WTC11 (cell line): ENCODE measurements around the gene LMCD1. TPM values are rescaled to one million over a fixed set of nuclear protein-coding genes. Genes with fewer than 3 reads are reported as not detected.
A peak's percentile ranks its signal among the peaks of the same experiment; 100 is the strongest.

Source experiments
- ATAC-seq: fragments of 200-7000 bp; cut with Tn5 transposase; 2 replicates; pipeline ENCODE4 v1.10.0; 2021; ENCODE audit warnings: mild to moderate bottlenecking, moderate library complexity
- CTCF ChIA-PET: fragments of 300-600 bp; sonication (Branson Sonifier 250); formaldehyde crosslinking; loops from one replicate; lab custom pipeline; 2021; ENCODE audit warnings: antibody characterized with exemption; lab: Charles Lee
- POLR2A ChIA-PET: fragments of 350-600 bp; sonication (Branson Sonifier 250); formaldehyde crosslinking; loops from one replicate; lab custom pipeline; 2021; ENCODE audit warnings: antibody characterized with exemption; lab: Charles Lee
- DNase-seq: peaks from one replicate; pipeline ENCODE4 v3.0.0; 2021; ENCODE audit warnings: low spot score
- H3K27ac Mint-ChIP-seq: 2 replicates; pipeline ENCODE4 v1.8.0; 2021; ENCODE audit warnings: mixed read lengths
- H3K27me3 Mint-ChIP-seq: 2 replicates; pipeline ENCODE4 v1.8.0; 2021; ENCODE audit warnings: low read depth, mild to moderate bottlenecking, moderate library complexity, mixed read lengths
- H3K36me3 Mint-ChIP-seq: 2 replicates; pipeline ENCODE4 v1.8.0; 2021; ENCODE audit warnings: mixed read lengths
- H3K4me1 Mint-ChIP-seq: 2 replicates; pipeline ENCODE4 v1.8.0; 2022; ENCODE audit warnings: mixed read lengths
- H3K4me3 Mint-ChIP-seq: 2 replicates; pipeline ENCODE4 v1.8.0; 2021; ENCODE audit warnings: mild to moderate bottlenecking, moderate library complexity, mixed read lengths
- H3K9me3 Mint-ChIP-seq: 2 replicates; pipeline ENCODE4 v1.8.0; 2021; ENCODE audit warnings: mixed read lengths
- ATF1 ChIP-seq: sonication (generic); formaldehyde crosslinking; IDR thresholded peaks from 2 replicates; pipeline ENCODE4 v1.8.1; 2023; ENCODE audit warnings: mild to moderate bottlenecking, moderate library complexity, missing genetic modification reagents
- FOXK1 ChIP-seq: sonication (generic); formaldehyde crosslinking; IDR thresholded peaks from 2 replicates; pipeline ENCODE4 v1.8.0; 2022; ENCODE audit warnings: mild to moderate bottlenecking, moderate library complexity, missing genetic modification reagents
- GABPB1 ChIP-seq: sonication (generic); formaldehyde crosslinking; IDR thresholded peaks from 2 replicates; pipeline ENCODE4 v1.8.1; 2023; ENCODE audit warnings: mild to moderate bottlenecking, missing genetic modification reagents
- MYBL2 ChIP-seq: sonication (generic); formaldehyde crosslinking; IDR thresholded peaks from 2 replicates; pipeline ENCODE4 v1.8.1; 2023; ENCODE audit warnings: mild to moderate bottlenecking, moderate library complexity, missing genetic modification reagents
- NR3C1 ChIP-seq: sonication (generic); formaldehyde crosslinking; conservative IDR thresholded peaks from 2 replicates; pipeline ENCODE4 v1.8.1; 2023; ENCODE audit warnings: low read depth, mild to moderate bottlenecking, missing genetic modification reagents
- OVOL2 ChIP-seq: fragments of 250-450 bp; sonication (Bioruptor Pico); IDR thresholded peaks from 2 replicates; pipeline ENCODE4 v1.9.0; 2021; ENCODE audit warnings: mild to moderate bottlenecking, borderline replicate concordance
- SP1 ChIP-seq: sonication (generic); formaldehyde crosslinking; conservative IDR thresholded peaks from 2 replicates; pipeline ENCODE4 v1.8.1; 2022; ENCODE audit warnings: missing genetic modification reagents
- ZNF219 ChIP-seq: sonication (generic); formaldehyde crosslinking; IDR thresholded peaks from 2 replicates; pipeline ENCODE4 v1.8.0; 2023; ENCODE audit warnings: missing genetic modification reagents, mild to moderate bottlenecking, borderline replicate concordance
- ZNF396 ChIP-seq: fragments of 250-450 bp; sonication (Bioruptor Pico); IDR thresholded peaks from 2 replicates; pipeline ENCODE4 v1.8.0; 2021; ENCODE audit warnings: mild to moderate bottlenecking, moderate library complexity, borderline replicate concordance
- ZNF423 ChIP-seq: fragments of 250-450 bp; sonication (Bioruptor Pico); IDR thresholded peaks from 2 replicates; pipeline ENCODE4 v2.1.2; 2022; ENCODE audit warnings: mild to moderate bottlenecking, moderate library complexity
- ZNF671 ChIP-seq: fragments of 250-450 bp; sonication (Bioruptor Pico); IDR thresholded peaks from 2 replicates; pipeline ENCODE4 v1.8.0; 2021; ENCODE audit warnings: mild to moderate bottlenecking
- total RNA-seq: library from RNA; stranded (reverse); gene quantifications from 3 replicates; pipeline ENCODE4 v1.2.3, GENCODE V29; 2021
- TF ChIP-seq, protein P1 (sequence below): sonication (generic); formaldehyde crosslinking; IDR thresholded peaks from 2 replicates; pipeline ENCODE4 v1.8.1; 2022; ENCODE audit warnings: missing genetic modification reagents, borderline replicate concordance
- TF ChIP-seq, protein P2 (sequence below): sonication (generic); formaldehyde crosslinking; IDR thresholded peaks from 2 replicates; pipeline ENCODE4 v1.8.0; 2022; ENCODE audit warnings: mild to moderate bottlenecking, missing genetic modification reagents
- TF ChIP-seq, protein P3 (sequence below): sonication (generic); formaldehyde crosslinking; IDR thresholded peaks from 2 replicates; pipeline ENCODE4 v1.8.1; 2022; ENCODE audit warnings: mild to moderate bottlenecking, moderate library complexity, missing genetic modification reagents
- TF ChIP-seq, protein P4 (sequence below): sonication (generic); formaldehyde crosslinking; IDR thresholded peaks from 2 replicates; pipeline ENCODE4 v1.8.1; 2023; ENCODE audit warnings: mild to moderate bottlenecking, missing genetic modification reagents, moderate library complexity
- TF ChIP-seq, protein P5 (sequence below): fragments of 250-450 bp; sonication (Bioruptor Pico); IDR thresholded peaks from 2 replicates; pipeline ENCODE4 v1.9.0; 2021; ENCODE audit warnings: moderate library complexity, mild to moderate bottlenecking, inconsistent platforms, borderline replicate concordance
- TF ChIP-seq, protein P6 (sequence below): sonication (generic); formaldehyde crosslinking; IDR thresholded peaks from 2 replicates; pipeline ENCODE4 v1.8.0; 2022; ENCODE audit warnings: mild to moderate bottlenecking, missing genetic modification reagents
- TF ChIP-seq, protein P7 (sequence below): fragments of 250-450 bp; sonication (Bioruptor Pico); IDR thresholded peaks from 2 replicates; pipeline ENCODE4 v1.9.0; 2021; ENCODE audit warnings: mild to moderate bottlenecking
- TF ChIP-seq, protein P8 (sequence below): sonication (generic); formaldehyde crosslinking; IDR thresholded peaks from 2 replicates; pipeline ENCODE4 v1.8.1; 2023; ENCODE audit warnings: mild to moderate bottlenecking, missing genetic modification reagents

Gene LMCD1
- total RNA-seq, 1 experiment from 2014 or later = 12.5 TPM

DNA sequence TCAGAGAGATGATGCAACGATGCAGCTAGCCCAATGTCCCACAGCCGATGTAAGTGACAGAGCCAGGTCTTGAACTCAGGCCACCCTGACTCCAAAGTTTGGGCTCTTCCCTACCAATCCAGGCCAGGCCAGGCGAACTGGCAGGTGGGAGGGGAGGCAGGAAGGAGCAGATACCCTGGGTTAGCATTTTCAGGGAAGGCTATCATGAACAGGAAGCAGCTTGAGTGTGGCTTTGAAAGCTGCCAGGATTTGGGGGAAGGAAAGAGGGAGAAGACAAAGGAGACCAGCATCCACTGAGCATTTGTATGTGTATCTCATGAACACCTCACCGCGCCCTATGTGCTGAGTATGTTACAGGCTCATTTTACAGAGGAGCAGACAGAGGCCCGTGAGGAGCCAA is 38.8 kb downstream of the LMCD1 start (continued):
- TF ChIP-seq ATF1 (CRISPR knock-in tag) = no peak
- TF ChIP-seq ZNF423 (CRISPR knock-in tag) = no peak
- TF ChIP-seq FOXK1 (CRISPR knock-in tag) = no peak
- TF ChIP-seq, protein P1, sequence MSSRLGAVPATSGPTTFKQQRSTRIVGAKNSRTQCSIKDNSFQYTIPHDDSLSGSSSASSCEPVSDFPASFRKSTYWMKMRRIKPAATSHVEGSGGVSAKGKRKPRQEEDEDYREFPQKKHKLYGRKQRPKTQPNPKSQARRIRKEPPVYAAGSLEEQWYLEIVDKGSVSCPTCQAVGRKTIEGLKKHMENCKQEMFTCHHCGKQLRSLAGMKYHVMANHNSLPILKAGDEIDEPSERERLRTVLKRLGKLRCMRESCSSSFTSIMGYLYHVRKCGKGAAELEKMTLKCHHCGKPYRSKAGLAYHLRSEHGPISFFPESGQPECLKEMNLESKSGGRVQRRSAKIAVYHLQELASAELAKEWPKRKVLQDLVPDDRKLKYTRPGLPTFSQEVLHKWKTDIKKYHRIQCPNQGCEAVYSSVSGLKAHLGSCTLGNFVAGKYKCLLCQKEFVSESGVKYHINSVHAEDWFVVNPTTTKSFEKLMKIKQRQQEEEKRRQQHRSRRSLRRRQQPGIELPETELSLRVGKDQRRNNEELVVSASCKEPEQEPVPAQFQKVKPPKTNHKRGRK (CRISPR knock-in tag) = no peak
- TF ChIP-seq, all 79 proteins: peak for 0

DNA sequence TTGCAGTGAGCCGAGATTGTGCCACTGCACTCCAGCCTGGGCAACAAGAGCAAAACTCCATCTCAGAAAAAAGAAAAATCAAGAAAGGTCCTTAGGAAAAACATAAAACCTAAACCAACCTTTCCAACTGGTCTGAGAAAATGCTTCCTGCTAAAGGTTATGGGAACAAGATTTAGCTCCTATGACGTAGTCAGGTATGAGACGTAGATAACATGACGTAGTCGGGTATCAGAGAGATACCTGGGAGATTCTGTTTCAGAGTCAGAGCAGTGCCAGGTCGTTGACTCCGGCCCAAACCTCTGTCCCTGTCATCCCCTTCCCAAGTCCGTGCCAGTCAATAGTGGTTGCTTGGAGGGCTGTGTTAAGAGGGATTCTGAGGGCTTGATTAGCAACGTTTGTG is 39.9 kb downstream of the LMCD1 start:
- TF ChIP-seq SP1 (CRISPR knock-in tag) = no peak
- TF ChIP-seq, protein P2, sequence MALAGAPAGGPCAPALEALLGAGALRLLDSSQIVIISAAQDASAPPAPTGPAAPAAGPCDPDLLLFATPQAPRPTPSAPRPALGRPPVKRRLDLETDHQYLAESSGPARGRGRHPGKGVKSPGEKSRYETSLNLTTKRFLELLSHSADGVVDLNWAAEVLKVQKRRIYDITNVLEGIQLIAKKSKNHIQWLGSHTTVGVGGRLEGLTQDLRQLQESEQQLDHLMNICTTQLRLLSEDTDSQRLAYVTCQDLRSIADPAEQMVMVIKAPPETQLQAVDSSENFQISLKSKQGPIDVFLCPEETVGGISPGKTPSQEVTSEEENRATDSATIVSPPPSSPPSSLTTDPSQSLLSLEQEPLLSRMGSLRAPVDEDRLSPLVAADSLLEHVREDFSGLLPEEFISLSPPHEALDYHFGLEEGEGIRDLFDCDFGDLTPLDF (CRISPR knock-in tag) = no peak
- TF ChIP-seq, protein P3, sequence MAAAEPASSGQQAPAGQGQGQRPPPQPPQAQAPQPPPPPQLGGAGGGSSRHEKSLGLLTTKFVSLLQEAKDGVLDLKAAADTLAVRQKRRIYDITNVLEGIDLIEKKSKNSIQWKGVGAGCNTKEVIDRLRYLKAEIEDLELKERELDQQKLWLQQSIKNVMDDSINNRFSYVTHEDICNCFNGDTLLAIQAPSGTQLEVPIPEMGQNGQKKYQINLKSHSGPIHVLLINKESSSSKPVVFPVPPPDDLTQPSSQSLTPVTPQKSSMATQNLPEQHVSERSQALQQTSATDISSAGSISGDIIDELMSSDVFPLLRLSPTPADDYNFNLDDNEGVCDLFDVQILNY (CRISPR knock-in tag) = no peak
- TF ChIP-seq ZNF396 (CRISPR knock-in tag) = no peak
- TF ChIP-seq, protein P4, sequence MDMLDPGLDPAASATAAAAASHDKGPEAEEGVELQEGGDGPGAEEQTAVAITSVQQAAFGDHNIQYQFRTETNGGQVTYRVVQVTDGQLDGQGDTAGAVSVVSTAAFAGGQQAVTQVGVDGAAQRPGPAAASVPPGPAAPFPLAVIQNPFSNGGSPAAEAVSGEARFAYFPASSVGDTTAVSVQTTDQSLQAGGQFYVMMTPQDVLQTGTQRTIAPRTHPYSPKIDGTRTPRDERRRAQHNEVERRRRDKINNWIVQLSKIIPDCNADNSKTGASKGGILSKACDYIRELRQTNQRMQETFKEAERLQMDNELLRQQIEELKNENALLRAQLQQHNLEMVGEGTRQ (CRISPR knock-in tag) = no peak
- no peak for TF ChIP-seq ZNF219
- TF ChIP-seq, protein P5, sequence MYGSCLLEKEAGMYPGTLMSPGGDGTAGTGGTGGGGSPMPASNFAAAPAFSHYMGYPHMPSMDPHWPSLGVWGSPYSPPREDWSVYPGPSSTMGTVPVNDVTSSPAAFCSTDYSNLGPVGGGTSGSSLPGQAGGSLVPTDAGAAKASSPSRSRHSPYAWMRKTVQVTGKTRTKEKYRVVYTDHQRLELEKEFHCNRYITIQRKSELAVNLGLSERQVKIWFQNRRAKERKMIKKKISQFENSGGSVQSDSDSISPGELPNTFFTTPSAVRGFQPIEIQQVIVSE (CRISPR knock-in tag) = no peak
- TF ChIP-seq OVOL2 = no peak
- TF ChIP-seq, protein P6, sequence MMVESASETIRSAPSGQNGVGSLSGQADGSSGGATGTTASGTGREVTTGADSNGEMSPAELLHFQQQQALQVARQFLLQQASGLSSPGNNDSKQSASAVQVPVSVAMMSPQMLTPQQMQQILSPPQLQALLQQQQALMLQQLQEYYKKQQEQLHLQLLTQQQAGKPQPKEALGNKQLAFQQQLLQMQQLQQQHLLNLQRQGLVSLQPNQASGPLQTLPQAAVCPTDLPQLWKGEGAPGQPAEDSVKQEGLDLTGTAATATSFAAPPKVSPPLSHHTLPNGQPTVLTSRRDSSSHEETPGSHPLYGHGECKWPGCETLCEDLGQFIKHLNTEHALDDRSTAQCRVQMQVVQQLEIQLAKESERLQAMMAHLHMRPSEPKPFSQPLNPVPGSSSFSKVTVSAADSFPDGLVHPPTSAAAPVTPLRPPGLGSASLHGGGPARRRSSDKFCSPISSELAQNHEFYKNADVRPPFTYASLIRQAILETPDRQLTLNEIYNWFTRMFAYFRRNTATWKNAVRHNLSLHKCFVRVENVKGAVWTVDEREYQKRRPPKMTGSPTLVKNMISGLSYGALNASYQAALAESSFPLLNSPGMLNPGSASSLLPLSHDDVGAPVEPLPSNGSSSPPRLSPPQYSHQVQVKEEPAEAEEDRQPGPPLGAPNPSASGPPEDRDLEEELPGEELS (CRISPR knock-in tag) = no peak
- no peak for TF ChIP-seq ATF1 (CRISPR knock-in tag)
- TF ChIP-seq, protein P7, sequence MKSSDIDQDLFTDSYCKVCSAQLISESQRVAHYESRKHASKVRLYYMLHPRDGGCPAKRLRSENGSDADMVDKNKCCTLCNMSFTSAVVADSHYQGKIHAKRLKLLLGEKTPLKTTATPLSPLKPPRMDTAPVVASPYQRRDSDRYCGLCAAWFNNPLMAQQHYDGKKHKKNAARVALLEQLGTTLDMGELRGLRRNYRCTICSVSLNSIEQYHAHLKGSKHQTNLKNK (CRISPR knock-in tag) = no peak
- TF ChIP-seq, protein P8, sequence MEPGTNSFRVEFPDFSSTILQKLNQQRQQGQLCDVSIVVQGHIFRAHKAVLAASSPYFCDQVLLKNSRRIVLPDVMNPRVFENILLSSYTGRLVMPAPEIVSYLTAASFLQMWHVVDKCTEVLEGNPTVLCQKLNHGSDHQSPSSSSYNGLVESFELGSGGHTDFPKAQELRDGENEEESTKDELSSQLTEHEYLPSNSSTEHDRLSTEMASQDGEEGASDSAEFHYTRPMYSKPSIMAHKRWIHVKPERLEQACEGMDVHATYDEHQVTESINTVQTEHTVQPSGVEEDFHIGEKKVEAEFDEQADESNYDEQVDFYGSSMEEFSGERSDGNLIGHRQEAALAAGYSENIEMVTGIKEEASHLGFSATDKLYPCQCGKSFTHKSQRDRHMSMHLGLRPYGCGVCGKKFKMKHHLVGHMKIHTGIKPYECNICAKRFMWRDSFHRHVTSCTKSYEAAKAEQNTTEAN (CRISPR knock-in tag) = no peak
- TF ChIP-seq MYBL2 (CRISPR knock-in tag) = no peak
- TF ChIP-seq GABPB1 (CRISPR knock-in tag) = no peak
- TF ChIP-seq ZNF671 (CRISPR knock-in tag) = no peak
- no peak for TF ChIP-seq NR3C1 (CRISPR knock-in tag)
- Mint-ChIP-seq H3K36me3 (peaks cover 24% of the 10 kb centered on the region), H3K4me3 (no peak overlapping the region), H3K27me3 (no peaks in the 10 kb centered on the region), H3K4me1 (peaks cover 13% of the 10 kb centered on the region), H3K9me3 (no peaks in the 10 kb centered on the region), H3K27ac (peak overlapping the region; percentile 38; the same call in 1 of the 2 replicates)
- ATAC-seq (no peak), DNase-seq (no peak)
- ChIA-PET POLR2A (interaction anchor here (0.5 to 0.6 kb wide), 2 partner anchors 66 to 422 kb away, joined by 3 read pairs; partner anchors contain the start of gene RAD18), CTCF (interaction anchor here (0.5 kb wide), 1 partner anchor 124 kb away, joined by 3 read pairs; no protein-coding TSS in a partner anchor)
